ENCODE data around the gene H3-3A.

The H3-3A gene

GRCh38 chr1:226027538-226028217 lies 34.8 kb upstream of the H3-3A start:
- no peak for DNase-seq (ENCODE audit: extremely low read depth, low read depth)
- TF ChIP-seq, protein P1, sequence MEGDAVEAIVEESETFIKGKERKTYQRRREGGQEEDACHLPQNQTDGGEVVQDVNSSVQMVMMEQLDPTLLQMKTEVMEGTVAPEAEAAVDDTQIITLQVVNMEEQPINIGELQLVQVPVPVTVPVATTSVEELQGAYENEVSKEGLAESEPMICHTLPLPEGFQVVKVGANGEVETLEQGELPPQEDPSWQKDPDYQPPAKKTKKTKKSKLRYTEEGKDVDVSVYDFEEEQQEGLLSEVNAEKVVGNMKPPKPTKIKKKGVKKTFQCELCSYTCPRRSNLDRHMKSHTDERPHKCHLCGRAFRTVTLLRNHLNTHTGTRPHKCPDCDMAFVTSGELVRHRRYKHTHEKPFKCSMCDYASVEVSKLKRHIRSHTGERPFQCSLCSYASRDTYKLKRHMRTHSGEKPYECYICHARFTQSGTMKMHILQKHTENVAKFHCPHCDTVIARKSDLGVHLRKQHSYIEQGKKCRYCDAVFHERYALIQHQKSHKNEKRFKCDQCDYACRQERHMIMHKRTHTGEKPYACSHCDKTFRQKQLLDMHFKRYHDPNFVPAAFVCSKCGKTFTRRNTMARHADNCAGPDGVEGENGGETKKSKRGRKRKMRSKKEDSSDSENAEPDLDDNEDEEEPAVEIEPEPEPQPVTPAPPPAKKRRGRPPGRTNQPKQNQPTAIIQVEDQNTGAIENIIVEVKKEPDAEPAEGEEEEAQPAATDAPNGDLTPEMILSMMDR (IDR thresholded peaks at IDR 0.05; ENCODE audit: low read depth, low read length, missing control alignments) = no peak
- no peak overlapping the region for H3K4me3 ChIP-seq (replicated peaks; ENCODE audit: low read depth, low read length)

DNA sequence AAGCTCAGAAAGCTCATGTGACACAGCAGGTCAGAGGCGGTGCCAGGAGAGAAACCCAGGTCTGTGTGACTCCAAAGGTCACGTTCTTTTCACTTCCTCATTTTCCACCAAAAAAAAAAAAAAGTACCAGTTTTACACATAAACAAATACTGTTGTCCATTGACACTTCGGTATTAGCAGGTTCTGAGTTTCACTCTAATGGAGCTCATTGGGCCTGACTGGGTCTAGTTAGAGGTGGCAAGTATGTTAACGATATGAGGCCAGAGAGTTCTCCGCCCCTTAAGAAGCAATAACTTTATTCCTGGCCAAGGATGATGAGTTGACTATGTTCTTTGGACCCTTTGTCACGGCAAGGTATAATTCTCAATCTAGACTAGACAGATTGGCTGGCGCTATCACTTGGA lies 33.4 kb upstream of the H3-3A start:
- DNase-seq (ENCODE audit: extremely low read depth, low read depth) = no peak
- TF ChIP-seq, protein P1 (IDR thresholded peaks at IDR 0.05; ENCODE audit: low read depth, low read length, missing control alignments) = no peak
- H3K4me3 ChIP-seq (replicated peaks; ENCODE audit: low read depth, low read length) = no peak overlapping the region

DNA sequence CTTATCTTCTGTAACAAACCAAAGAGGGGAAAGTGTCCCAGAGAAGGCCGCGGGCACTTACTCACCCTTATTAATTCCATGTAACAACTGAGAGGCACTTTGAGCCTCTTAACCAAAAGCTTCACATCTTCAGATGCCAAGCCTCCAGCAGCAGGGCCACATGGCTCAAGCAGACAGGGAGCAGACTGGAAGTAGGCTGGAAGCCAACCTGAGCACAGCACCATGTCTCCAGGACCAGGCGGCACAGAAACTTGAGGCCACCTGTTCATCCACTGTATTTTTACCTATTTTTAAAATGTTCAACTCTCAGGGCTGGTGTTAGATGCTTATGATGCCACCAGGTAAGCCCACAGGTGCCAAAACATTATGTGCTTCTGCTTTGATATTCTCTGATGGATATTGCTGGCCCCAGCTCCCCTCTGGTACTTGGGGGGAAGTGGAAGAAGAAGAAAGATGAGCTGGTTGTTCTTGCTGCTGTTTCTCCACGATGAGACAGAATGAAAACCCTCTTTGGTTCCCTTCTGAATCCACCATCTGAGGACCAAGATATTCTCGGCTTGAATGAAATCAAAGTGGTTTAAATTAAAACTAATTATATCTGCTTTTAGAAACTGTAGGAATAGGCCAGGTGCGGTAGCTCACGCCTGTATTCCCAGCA lies 32.8 kb upstream of the H3-3A start:
- no peak overlapping the region for H3K4me3 ChIP-seq (replicated peaks; ENCODE audit: low read depth, low read length)
- no peak for DNase-seq (ENCODE audit: extremely low read depth, low read depth)
- TF ChIP-seq, protein P1 (IDR thresholded peaks at IDR 0.05; ENCODE audit: low read depth, low read length, missing control alignments) = no peak

DNA sequence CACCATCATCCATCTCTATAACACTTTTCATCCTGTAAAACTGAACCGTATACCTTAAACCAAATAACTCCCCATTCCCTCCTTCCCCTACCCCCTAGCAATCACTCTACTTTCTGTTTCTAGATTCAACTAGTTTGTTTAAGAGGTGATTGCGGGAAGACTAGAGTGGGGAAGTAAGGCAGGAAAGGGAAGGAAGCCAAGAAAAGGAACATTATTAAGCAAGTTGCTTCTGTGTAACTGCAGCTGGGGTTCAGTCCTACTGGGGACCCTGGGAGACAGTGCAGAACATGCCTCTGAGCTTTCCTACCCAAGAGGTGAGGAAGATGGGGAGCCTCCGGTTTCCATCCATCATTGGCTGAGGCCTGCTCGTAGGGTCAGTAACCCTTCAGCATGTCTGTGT lies 28.9 kb upstream of the H3-3A start:
- TF ChIP-seq, protein P1 (IDR thresholded peaks at IDR 0.05; ENCODE audit: low read depth, low read length, missing control alignments) = no peak
- DNase-seq (ENCODE audit: extremely low read depth, low read depth) = no peak
- H3K4me3 ChIP-seq (replicated peaks; ENCODE audit: low read depth, low read length) = no peak overlapping the region

DNA sequence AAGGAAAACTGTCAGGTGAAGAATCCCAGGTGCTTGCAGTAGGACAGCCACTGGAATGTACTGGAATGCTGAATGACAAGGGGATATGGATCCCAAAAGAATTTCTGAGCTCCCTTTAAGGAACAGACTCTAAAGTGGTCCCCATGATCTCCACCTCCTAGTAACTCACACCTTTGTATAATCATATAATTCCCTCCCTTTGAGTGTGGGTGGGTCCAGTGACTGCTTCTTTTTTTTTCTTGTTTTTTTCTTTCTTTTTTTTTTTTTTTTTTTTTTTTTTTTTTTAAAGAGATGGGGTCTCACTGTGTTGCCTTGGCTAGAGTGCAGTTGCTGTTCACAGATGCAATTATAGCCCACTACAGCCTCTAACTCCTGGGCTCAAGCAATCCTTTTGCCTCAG lies 28.5 kb upstream of the H3-3A start:
- DNase-seq (ENCODE audit: extremely low read depth, low read depth) = no peak
- H3K4me3 ChIP-seq (replicated peaks; ENCODE audit: low read depth, low read length) = no peak overlapping the region
- TF ChIP-seq, protein P1 (IDR thresholded peaks at IDR 0.05; ENCODE audit: low read depth, low read length, missing control alignments) = no peak

DNA sequence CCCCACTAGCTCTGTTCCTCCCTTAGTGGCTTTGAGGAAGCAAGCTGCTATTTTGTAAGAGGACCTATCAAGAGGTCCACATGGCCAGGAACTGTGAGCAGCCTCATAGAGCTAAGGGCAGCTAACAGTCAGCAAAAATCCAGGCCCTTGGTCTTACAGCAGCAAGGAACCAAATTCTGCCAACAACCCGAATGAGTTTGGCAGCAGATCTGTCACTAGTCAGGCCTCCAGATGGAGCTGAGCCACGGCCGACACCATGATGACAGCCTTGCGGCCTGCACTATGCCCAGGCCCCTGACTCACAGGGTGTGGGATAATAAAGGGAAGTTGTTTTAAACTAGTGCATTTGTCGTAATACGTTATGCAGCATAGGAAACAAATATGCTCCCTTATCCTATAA lies 28.0 kb upstream of the H3-3A start:
- TF ChIP-seq, protein P1 (IDR thresholded peaks at IDR 0.05; ENCODE audit: low read depth, low read length, missing control alignments) = no peak
- H3K4me3 ChIP-seq (replicated peaks; ENCODE audit: low read depth, low read length) = no peak overlapping the region
- DNase-seq (ENCODE audit: extremely low read depth, low read depth) = peak; percentile 29

Measured in HFF-Myc (cell line).